Smooth muscle cell (in vitro differentiated cells): ENCODE results near the gene PAOX. TPM values are rescaled to one million over a fixed set of nuclear protein-coding genes. Genes with fewer than 3 reads are reported as not detected.

Experiments
- DNase-seq: peaks from one replicate; lab custom pipeline; 2025; ENCODE audit not compliant: unreplicated experiment; lab: John Stamatoyannopoulos, UW
- H2AFZ ChIP-seq: fragments of 200-600 bp; sonication (generic); 2 replicates; pipeline ENCODE4 v1.6.0; 2016; ENCODE audit warnings: antibody characterized with exemption, low read depth, mild to moderate bottlenecking
- H3F3A ChIP-seq: fragments of 200-600 bp; sonication (generic); 2 replicates; pipeline ENCODE4 v1.6.0; 2017; ENCODE audit warnings: antibody characterized with exemption, low read depth
- H3K27ac ChIP-seq: fragments of 200-600 bp; sonication (generic); 2 replicates; pipeline ENCODE4 v1.5.1; 2016; ENCODE audit warnings: low read depth, mild to moderate bottlenecking
- H3K27me3 ChIP-seq: fragments of 200-600 bp; sonication (generic); 2 replicates; pipeline ENCODE4 v1.6.1; 2016; ENCODE audit warnings: low read depth, mild to moderate bottlenecking
- H3K36me3 ChIP-seq: fragments of 200-600 bp; sonication (generic); 2 replicates; pipeline ENCODE4 v1.5.1; 2016; ENCODE audit warnings: low read depth
- H3K4me1 ChIP-seq: fragments of 200-600 bp; sonication (generic); 2 replicates; pipeline ENCODE4 v1.5.1; 2016; ENCODE audit warnings: low read depth
- H3K4me2 ChIP-seq: fragments of 200-600 bp; sonication (generic); 2 replicates; pipeline ENCODE4 v1.6.0; 2016; ENCODE audit warnings: mild to moderate bottlenecking
- H3K4me3 ChIP-seq: fragments of 200-600 bp; sonication (generic); 2 replicates; pipeline ENCODE4 v1.5.1; 2016; ENCODE audit warnings: mild to moderate bottlenecking
- H3K79me2 ChIP-seq: fragments of 200-600 bp; sonication (generic); 2 replicates; pipeline ENCODE4 v1.6.0; 2016; ENCODE audit warnings: low read depth, mild to moderate bottlenecking
- H3K9ac ChIP-seq: fragments of 200-600 bp; sonication (generic); 2 replicates; pipeline ENCODE4 v1.6.0; 2016; ENCODE audit warnings: low read depth
- H3K9me3 ChIP-seq: fragments of 200-600 bp; sonication (generic); replicated peaks from 2 replicates; pipeline ENCODE4 v1.5.1; 2016; ENCODE audit warnings: low read depth
- H4K20me1 ChIP-seq: fragments of 200-600 bp; sonication (generic); 2 replicates; pipeline ENCODE4 v1.6.0; 2016; ENCODE audit warnings: low read depth
- WGBS: methylation state at CpG from one replicate; pipeline ENCODE4 v1.1.7; 2016; ENCODE audit warnings: low lambda C conversion rate; 5-methylcytosine and 5-hydroxymethylcytosine counted together
- polyA plus RNA-seq: library from polyadenylated mRNA; unstranded; fragments of >200 nt; fragmentation: Nextera tagmentation; extraction: Ambion mirVana; gene quantifications from 2 replicates; pipeline ENCODE4 v1.2.1, GENCODE V29; 2016
- total RNA-seq: library from RNA; depleted of rRNA; stranded (reverse); fragments of >200 nt; gene quantifications from 2 replicates; pipeline ENCODE4 v1.2.3, GENCODE V29; 2014
- TF ChIP-seq, protein P1 (sequence below): fragments of 200-600 bp; sonication (generic); IDR thresholded peaks from 2 replicates; pipeline ENCODE4 v1.5.1; 2017; ENCODE audit warnings: borderline replicate concordance, mild to moderate bottlenecking, antibody characterized with exemption; ENCODE audit not compliant: insufficient read depth, poor library complexity, severe bottlenecking

Gene PAOX
- total and polyA plus RNA-seq, 2 experiments from 2014 or later: 3.3 to 7.1 TPM

DNA sequence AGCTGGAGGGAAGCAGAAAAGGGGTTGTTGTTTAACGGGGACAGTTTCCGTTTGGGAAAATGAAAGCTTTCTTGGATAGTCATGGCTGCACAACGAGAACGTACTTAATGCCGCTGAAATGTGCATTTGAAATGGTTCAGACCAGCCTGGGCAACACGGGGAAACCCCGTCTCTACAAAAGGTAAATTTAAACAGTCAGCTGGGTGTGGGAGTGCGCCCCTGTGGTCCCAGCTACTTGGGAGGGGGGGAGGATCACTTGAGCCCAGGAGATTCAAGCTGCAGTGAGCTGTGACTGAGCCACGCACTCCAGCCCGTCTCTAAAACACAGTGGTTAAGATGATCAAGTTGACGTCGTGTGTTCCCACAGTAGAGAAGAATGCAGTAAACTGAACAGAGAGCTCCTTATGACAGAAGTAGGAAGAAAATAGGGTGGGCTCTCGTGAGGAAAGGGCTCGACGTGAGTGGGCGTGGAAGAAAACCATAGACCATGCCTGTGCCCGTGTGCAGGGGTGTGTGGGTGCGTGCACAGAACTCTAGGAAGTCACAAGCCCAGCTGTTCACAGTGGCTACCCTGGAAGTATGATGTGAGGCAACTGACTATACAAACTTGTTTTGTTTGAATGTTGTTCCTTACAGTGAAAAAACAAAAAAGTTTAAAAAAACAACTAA, 17.2 kb upstream of the PAOX start:
- no peak overlapping the region for H3K4me2 ChIP-seq
- 84% methylated on average over 18 of the region's 18 CpGs for WGBS
- DNase-seq: no peak
- no peaks in the 10 kb centered on the region for H3F3A ChIP-seq
- no peaks in the 10 kb centered on the region for H3K9me3 ChIP-seq
- no peaks in the 10 kb centered on the region for H3K79me2 ChIP-seq
- peaks cover 6% of the 10 kb centered on the region for H3K36me3 ChIP-seq
- H2AFZ ChIP-seq: no peak overlapping the region
- no peaks in the 10 kb centered on the region for H4K20me1 ChIP-seq
- H3K4me1 ChIP-seq: no peaks in the 10 kb centered on the region
- TF ChIP-seq, protein P1, sequence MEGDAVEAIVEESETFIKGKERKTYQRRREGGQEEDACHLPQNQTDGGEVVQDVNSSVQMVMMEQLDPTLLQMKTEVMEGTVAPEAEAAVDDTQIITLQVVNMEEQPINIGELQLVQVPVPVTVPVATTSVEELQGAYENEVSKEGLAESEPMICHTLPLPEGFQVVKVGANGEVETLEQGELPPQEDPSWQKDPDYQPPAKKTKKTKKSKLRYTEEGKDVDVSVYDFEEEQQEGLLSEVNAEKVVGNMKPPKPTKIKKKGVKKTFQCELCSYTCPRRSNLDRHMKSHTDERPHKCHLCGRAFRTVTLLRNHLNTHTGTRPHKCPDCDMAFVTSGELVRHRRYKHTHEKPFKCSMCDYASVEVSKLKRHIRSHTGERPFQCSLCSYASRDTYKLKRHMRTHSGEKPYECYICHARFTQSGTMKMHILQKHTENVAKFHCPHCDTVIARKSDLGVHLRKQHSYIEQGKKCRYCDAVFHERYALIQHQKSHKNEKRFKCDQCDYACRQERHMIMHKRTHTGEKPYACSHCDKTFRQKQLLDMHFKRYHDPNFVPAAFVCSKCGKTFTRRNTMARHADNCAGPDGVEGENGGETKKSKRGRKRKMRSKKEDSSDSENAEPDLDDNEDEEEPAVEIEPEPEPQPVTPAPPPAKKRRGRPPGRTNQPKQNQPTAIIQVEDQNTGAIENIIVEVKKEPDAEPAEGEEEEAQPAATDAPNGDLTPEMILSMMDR: no peak
- no peak overlapping the region for H3K4me3 ChIP-seq
- no peak overlapping the region for H3K27ac ChIP-seq
- no peak overlapping the region for H3K9ac ChIP-seq
- H3K27me3 ChIP-seq: no peaks in the 10 kb centered on the region

GRCh38 chr10:133362846-133363245, 16.2 kb upstream of the PAOX start:
- TF ChIP-seq, protein P1: no peak
- H4K20me1 ChIP-seq: no peaks in the 10 kb centered on the region
- H3K4me1 ChIP-seq: no peaks in the 10 kb centered on the region
- H3K79me2 ChIP-seq: no peaks in the 10 kb centered on the region
- H3F3A ChIP-seq: no peaks in the 10 kb centered on the region
- H3K4me2 ChIP-seq: no peak overlapping the region
- no peak overlapping the region for H2AFZ ChIP-seq
- no peaks in the 10 kb centered on the region for H3K9me3 ChIP-seq
- H3K27me3 ChIP-seq: no peaks in the 10 kb centered on the region
- 97% methylated on average over 13 of the region's 13 CpGs for WGBS
- H3K36me3 ChIP-seq: peaks cover 6% of the 10 kb centered on the region
- no peak for DNase-seq
- no peak overlapping the region for H3K4me3 ChIP-seq
- H3K27ac ChIP-seq: no peak overlapping the region
- no peak overlapping the region for H3K9ac ChIP-seq

- Histone ChIP-seq H3K4me1 (no peaks in the 10 kb centered on the region), H3K36me3 (peaks cover 6% of the 10 kb centered on the region), H3K4me3 (no peak overlapping the region), H4K20me1 (no peaks in the 10 kb centered on the region), H3K27me3 (no peaks in the 10 kb centered on the region), H3K9me3 (no peaks in the 10 kb centered on the region), H3F3A (no peaks in the 10 kb centered on the region), H3K9ac (no peak overlapping the region), H3K79me2 (no peaks in the 10 kb centered on the region), H3K27ac (no peak overlapping the region), H3K4me2 (no peak overlapping the region), H2AFZ (no peak overlapping the region)
- no peak for DNase-seq
- 93% methylated on average over 29 of the region's 29 CpGs for WGBS
- TF ChIP-seq, protein P1: no peak
These were observed 14.2 kb upstream of the PAOX start for GRCh38 chr10:133364645-133365431.
